ENCODE data around the gene GALNT10. TPM values are rescaled to one million over a fixed set of nuclear protein-coding genes. Genes with fewer than 3 reads are reported as not detected.

The GALNT10 gene
- total and polyA plus RNA-seq, 2 of the 8 experiments (the other 6 are each of a cell fraction or from before 2014, with no cell fraction given) = 4.6 to 15.5 TPM

- TF ChIP-seq CHD7 (IDR thresholded peaks at IDR 0.05; ENCODE audit: insufficient replicate concordance, low read length) = no peak
These were observed 58.2 kb downstream of the GALNT10 start (continued) for GRCh38 chr5:154248691-154249090.
